HG02981 (cell line): ENCODE data around the gene RGS6.
A peak's percentile ranks its signal among the peaks of the same experiment; 100 is the strongest.
"Not testable (repeated sequence)": the region's sequence is repeated elsewhere in the genome, so short reads cannot be mapped to it uniquely, and the experiment has no call there.

Experiments
- ATAC-seq: cut with Tn5 transposase; IDR thresholded peaks from one replicate; pipeline ENCODE4 v1.9.1; 2021; ENCODE audit warnings: mild to moderate bottlenecking, moderate library complexity; ENCODE audit not compliant: unreplicated experiment

Gene RGS6

DNA sequence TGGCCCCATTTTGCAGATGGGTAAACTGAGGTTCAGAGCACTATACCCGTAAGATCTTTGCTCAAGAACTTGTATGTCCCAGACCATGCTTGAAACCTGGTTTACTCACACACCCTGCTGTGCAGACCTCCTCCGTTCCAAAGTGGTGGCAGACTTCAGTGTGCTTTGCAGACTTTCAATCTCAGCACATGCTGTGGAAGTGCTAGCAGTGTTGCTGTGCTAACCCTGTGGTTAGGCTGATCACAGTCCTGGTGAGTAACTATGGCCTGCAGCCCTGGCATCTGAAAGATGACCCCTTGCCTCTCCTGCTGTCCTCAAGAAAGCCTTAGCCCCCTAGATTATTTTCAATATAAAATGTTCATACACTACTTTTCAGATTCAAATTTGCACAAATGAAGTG is 511.0 kb downstream of the RGS6 start:
- no peak for ATAC-seq

DNA sequence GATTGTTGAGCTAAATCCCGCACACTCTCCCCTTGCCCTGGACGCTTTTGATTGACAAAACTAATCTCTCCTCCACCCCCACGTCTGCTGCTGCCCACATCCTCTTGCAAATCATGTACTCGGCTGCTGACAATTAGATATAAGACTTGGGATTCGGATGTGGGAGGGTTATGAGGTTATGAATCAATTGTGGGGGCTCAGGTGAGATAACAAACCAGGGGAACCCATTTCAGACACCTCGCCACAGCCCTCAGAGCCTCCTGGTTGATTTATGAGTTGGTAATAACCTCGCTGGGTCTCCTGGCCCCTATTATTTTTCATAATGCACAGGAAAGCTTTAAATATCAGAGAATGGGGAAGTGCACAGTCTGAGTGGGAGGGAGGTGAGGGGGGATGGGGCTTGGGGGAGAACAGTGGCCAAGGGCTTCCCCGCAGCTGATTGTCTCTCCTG is 511.8 kb downstream of the RGS6 start:
- no peak for ATAC-seq

DNA sequence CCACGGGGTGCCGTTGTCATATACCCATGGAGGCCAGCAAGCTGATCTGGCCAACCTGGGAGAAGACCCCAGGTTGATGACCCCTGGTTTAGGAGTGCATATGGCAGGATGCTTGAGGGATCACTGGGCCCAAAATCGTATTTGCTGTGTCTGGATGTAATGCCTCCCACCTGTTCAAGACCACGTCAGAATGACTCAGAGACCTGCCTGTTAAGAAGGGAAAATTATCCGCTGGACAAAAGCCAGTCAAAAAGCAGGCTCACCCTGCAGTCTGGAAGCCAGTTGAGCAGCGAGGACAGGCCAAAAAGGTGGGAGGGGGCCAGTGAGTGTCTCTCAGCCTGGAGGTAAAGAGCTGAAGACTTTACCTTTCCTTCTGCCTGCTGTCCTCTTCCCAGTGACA is 512.5 kb downstream of the RGS6 start:
- no peak for ATAC-seq

DNA sequence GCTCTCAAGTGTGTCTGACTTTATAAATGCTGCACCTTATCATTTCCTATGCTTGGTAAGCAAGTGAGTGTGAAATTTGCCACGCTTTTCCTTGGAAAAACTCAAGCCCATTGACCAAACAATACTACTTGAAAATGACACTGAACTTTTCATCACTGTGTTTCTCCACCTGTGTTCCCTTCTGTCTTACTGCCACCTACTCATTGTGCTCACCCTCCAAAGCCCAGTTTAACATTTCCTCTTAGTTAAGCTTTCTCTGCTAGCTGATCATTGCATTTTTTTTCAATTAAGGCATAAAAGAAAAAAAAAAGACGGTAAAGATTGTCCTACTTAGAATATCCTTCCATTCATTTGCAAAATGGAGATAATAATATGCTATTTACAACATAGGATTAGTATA is 516.0 kb downstream of the RGS6 start:
- ATAC-seq, result no peak

DNA sequence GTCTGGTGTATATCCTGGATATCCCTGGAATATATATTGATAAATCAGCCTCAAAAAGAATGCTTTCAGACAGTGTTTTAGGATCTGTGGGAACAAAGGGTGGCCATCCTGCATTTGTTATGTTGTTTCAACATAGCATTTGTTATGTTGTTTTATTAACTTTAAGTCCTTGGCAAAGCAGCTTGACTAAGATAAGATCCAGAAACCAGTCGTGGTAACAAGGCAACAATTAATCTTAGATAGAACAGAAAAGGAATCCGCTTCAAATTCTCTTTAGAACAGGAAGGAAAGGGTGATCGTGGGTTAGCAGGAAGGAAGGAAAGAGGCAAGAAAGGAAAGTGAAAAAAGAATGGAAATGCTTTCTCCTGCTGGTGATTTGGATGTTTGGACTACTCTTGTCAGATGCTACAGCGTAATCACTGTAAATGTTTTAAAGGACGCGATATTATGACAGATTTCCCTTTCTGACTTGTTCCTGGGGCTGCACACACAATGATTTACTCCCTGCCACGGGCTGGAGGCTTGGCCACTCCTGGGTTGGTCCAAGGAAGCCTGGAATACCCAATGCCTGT is 518.3 kb downstream of the RGS6 start:
- ATAC-seq, result no peak

DNA sequence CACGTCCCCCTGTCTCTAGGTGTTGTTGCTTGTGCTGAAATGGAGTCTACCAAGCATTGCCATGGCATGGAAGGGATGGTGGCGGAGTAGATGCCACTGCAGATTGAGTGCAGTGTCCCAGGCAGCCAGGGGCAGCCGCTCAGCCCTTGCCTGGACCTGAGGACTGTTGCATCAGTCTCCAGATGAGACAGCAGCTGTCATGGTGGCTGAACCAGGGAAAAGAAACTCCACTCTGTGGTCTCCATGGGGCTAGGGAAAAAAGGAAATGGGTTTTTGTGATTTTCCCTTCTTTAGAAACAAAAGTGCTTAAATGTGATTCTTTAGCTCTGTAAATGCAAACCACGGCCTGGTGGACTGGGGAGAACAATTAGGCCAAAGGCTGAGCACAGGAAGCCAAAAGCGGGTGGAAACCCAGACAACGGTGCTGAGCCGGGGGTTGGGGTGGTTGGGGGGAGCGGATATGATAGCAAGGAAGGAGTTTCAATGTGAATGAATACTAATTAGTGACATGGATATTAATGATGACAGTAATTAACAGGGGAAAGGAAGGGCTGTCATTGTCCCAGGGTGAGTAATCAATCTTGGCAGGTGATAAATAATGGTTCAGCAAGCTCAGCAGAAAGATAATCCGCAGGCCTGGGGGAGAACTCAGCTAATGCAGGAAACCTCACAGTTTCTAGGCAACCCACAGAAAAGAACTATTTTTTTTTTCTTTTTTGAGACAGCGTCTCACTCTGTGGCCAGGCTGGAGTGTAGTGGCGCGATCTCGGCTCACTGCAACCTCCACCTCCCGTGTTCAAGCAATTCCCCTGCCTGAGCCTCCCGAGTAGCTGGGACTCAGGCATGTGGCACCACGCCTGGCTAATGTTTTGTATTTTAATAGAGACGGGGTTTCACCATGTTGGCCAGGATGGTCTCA is 519.1 kb downstream of the RGS6 start:
- ATAC-seq, result peak; percentile 59

DNA sequence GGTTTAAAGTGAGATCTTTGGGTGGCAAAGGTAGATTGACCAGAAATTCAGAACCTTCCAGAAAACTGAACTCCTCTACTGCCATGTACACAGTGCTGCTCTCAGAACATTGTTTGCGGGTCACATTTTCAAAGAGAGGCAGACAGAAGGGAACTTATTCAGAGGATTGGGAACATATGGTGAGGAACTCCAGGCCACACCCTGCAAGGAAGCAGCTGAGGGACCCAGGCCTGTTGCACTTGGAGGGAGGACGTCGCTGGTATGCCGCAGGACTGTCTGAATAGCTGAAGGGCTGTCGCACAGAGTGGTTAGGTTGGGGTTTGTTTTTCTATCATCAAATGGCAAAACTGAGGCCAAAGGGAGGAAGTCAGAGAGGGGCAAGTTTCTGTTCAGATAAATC is 520.5 kb downstream of the RGS6 start:
- ATAC-seq, result no peak

DNA sequence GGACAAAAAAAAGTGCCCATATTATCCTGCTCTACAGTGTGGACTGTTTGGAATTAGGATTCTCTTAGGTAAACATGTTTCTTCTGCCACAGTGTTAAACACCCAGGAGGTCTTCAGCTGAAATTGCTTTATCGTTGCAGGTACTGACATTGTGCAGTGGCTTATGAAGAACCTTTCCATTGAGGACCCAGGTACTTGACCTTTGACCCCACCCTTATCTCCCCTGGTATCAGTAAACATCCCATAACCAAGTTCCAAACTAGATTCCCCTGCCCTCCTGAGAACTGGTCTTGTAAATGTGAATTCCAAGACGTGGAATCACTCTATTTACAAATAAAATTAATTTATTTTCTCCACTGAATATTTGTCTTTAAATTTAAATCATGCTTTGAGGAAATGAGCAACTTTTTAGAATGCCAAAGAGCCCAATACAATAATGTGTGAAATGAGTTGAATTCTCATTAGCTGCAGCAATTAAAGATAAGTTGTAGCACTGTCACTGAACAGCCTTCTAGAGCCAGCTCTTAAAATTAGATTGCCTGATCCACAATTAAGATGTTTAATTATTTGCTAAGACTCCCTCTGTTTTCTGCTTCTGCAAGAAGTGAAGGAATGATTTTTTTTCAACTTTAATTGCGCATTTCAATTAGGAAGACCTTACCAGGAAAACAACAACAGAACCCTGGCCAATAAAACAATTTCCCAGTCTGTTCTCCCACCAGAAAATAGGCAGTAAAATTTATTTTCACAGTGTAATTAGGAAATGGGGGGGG is 522.3 kb downstream of the RGS6 start:
- ATAC-seq, result no peak

DNA sequence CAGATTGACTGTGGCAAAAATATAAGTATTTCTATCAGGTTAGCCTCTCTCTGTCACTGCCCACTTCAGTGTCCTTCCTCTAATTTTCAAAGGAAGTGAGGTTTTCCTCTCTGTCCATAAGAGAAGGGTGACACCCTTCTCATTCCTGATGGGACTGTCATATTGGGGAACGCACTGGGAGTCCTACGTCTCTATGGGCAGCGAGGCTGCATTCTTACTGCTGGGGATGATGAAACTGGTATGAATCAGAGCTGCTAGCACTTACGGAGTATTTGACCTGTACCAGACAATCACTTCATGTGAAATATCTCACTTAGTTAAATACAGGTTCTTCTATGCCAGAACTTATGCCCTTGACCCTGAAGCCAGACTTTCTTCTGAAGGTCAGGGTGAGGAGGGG is 525.4 kb downstream of the RGS6 start:
- ATAC-seq, result no peak

DNA sequence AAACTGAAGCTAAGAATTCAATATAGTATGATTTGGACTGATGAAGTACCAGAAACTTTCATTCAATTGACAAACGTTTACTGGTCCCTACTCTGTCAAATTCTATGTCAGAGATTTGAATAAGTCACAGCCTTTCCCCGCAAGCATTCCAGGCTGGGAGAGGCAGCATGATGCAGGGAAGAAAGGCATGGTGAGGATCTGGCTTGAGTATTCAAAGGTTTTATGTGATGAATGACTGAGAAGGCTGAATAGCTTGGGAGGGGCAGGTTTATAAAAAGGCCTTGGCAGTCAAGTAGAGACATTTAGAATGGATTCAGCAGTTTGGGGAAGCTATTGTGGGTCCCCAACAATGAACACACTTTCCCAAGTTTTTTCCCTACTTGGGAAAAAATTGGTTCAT is 529.8 kb downstream of the RGS6 start:
- no peak for ATAC-seq

DNA sequence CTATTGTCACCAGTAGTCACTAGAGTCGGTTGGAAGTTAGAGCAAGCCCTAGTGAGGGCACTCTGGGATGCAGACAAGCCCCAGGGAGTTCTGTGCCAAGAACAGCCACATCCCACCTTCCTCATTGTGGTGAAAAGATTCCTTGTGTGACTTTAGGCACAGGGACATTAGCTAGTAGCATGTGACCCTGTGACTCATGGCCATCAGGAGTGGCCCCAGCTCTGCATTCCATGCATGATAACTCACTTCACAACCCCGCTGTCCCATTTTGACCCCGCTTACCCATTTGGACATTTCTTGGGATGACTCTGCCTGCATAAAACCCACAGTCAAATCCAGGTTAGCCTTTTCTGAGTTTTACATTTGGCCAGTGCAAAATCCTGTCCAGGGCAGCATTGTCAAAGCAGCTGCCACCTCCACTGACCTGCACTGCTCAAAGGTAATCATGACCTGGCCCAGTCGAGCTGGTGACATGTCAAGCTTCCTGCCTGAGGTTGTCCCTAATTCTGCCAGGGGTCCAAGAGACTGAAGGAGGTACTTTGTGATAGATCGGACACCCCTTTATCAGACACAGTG is 531.1 kb downstream of the RGS6 start:
- no peak for ATAC-seq

DNA sequence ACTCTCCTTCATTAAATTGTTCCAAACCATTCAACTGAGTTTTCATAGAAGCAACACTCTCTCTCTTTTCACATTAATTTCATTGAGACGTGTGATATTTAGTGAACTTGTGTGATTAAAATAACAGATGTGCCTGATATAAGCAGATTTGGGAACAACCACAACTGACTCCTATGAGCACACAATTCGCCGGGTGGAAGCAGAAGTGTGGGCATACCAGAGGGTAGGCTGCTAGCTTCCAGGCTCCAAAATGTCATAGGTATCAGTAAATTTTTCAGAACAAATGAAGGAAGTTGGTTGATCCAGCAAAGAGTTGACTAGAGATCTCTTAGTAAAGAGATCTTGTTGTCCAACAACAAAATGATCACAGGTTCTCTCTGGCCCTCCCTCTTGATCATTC is 532.0 kb downstream of the RGS6 start:
- no peak for ATAC-seq

DNA sequence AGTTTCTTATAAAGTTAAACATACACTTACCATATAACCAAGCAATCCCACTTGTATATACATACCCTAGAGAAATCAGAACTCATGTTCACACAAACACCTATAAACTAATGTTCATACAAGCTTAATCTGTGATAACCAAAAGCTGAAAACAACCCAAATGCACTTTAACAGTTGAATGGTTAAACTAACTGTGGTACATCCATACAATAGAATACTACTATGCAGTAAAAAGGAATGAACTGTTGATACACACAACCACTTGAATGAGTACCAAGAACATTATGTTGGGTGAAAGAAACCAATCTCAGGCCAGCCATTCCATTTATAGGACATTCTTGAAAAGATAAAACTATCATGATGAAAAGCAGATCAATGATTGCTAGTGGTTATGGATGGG is 534.1 kb downstream of the RGS6 start:
- ATAC-seq, result no peak

DNA sequence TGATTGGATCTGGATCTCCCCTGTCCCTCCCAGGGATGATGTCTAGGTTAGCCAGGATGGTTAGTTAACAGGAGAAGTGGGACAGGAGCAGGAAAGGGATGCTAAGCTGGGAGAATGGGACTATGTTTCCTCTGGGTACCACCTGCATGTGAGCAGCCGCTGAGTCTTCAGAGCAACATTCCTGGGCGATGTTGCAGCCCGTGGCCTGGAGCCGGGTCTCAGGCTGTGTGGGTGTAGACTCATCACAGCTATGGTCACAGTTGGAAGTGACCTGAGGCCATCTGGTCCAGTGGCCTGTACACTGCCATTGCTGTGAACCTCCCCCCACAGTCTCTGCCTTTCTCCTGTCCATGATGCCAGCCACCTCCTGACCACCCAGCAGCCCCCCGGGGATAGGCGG is 539.1 kb downstream of the RGS6 start:
- no peak for ATAC-seq

DNA sequence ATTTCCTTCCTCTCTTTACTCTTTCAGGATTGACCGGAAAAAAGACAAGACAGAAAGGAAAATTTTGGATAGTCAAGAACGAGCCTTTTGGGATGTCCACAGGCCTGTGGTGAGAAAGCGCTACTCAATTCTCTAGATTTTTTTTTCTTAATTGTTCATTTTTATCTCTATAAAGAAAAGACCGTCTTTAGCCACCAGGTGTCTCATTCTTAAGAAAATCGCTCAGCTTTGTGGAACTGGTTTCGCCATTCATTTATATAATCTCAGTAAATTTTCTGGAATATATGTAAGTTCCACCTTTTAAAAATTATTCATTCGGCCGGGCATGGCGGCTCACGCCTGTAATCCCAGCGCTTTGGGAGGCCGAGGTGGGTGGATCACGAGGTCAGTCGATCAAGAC is 540.6 kb downstream of the RGS6 start:
- ATAC-seq, result no peak

DNA sequence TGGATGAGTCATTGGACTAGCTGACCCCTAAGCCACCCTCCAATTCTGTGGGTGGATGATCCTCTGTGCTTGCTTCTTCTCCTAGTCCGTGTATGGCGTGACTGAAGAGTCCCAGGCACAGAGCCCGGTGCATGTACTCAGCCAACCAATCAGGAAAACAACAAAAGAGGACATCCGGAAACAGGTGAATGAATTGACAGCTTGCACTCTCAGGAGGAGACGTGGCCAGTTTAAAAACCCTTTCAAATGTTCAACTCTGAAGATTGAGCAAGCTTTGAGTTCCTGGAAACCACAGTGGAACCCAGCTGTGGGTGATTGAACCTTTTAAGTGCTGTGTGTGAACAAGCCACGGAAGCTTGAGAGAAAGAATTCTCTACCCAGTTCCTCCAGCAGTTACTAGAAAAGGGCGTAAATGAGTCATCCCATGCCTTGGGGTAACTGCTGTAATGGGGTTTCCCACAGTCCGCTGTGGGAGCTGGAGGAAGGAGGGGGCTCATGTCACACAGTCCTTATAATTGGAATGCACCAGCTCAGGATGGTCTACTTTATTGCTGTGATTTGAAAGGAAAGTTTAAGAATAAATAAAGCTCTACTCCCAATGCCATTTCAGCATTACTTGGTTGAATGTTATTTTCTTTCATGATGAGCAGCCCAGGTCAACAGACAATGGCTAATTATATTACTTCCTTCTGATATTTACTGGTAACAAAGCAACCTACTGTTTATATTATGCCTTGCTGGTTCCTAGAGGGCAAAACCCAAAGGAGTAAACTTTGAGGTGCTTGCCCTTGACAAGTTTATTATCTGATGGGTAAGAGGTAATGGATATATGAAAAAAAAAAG is 544.6 kb downstream of the RGS6 start:
- peak; percentile 85 for ATAC-seq

DNA sequence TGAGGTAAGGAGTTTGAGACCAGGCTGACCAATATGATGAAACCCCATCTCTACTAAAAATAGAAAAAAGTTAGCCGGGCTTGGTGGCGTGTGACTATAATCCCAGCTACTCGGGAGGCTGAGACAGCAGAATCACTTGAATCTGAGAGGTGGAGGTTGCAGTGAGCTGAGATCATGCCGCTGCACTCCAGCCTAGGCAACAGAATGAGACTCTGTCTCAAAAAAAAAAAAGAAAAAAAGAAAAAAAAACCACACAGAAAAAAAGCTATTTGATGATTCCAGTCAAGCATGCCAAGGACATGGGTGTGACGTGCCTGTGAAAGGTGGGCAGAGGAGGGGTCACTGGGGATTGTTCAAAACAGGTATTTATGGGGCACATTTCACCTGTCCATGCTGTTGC is 545.3 kb downstream of the RGS6 start:
- ATAC-seq, result not testable (repeated sequence)

DNA sequence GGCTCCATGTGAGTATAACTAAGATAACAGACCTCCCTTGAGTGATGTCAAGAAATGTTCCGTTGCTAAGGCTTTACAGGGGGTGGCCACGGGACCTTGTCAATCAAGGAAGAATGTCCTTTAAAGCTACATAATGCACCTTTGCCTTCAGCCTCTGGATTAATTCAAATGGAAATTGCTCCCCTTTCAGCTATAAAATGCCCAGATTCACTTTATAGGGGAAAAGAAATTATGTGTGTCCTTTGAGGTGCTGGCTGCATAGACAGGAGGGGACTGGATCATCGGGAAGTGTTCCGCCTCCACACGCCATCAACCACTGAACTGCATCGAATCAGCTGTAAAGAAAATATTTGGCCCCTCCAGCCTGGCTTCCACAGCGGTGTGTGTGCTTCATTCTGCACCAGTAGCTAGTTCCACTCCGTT is 546.3 kb downstream of the RGS6 start:
- ATAC-seq, result no peak

DNA sequence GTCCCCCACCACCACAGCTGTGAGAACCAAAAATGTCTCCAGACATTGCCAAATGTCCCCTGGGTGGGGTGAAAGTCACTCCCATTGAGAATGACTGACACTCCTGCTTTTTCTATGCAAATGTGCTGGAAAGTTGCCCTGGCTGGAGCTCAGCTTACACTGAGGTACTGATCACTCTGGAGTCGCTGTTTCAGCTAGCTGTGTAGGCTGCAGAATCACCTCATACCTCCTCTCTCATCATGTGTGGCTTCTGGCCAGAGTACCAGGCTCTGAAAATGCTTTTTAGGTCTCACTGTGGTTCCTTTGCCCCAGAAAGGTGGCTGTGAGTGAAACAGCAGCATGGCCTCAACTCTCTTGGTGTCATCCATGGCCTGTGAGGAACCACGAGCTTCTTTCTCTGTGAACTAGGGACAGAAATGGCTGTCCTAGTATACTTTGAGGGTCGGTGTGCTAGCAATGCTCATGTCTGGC is 547.3 kb downstream of the RGS6 start:
- ATAC-seq, result no peak

DNA sequence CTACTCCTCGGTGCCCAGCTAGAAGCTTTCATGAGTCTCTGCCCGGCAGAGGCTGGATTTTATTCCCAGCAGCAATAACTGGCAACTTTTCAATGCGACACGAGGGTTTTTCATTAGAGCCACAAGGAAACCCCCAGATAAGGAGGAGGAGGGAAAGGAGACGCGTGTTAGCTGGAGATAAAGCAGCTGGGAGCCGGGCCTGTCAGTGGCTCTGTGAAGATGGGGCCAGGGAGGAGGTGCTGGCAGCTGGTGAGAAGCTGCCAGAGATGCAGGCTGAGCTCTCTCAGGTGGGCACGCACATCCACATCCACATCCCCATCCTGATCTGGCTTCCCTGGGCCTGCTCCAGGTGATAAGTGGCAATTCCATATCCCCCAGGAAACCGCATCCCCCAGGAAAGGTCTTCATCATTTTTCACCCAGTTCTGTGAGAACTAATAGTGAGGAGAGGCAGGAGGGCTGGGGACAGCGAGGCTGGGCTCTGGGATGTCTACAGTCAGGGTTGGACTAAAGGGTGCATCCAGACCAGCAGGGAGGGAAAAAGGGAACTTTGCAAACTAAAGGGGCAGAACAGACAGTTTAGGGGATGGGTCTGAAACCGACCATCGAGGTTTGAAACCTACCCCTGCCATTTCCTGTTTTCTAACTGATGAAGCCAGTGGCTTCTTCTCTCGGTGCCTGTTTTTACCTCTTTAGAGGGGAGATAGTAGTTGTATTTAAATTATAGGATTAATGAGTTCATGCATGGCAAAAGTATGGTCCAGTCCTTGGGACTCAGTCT is 548.4 kb downstream of the RGS6 start:
- ATAC-seq, result no peak
